Measurements from ENCODE around the gene DUSP15. TPM values are rescaled to one million over a fixed set of nuclear protein-coding genes. Genes with fewer than 3 reads are reported as not detected.

The DUSP15 gene
- total RNA-seq, 1 donor from 2014 or later = 8.4 TPM

DNA sequence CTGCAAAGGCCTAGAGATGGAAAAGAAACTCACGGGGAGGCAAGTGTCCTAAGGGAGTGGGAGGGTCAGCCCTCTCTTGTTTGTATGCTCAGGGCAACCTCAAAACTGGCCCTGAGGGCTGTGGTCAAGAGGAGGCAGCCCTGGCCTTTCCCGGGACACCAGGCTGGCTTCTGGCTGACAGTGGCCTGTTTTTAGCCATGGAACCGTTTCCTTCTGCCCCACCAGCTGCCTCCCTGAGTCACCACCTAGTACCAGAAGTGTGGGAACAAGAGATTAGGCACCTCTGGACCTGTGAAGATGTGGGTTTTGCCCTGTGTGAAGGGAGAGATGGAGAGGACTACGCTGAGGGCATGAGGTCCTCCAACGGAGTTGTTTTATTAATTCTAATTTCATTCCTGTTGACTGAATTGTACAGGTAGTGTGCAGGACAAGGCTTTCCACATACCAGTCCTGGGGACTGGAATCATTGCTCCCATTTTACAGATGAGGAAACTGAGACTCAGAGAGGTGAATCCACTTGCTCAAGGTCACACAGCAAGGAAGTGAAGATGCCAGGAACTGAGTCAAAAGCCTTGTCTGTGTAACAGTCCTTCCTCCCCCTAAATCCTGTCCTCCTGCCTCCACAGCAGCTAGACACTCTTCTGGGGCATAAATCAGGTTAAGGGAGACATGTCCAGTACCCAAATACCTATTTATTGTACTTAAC is 30.4 kb downstream of the DUSP15 start:
- peaks cover 34% of the 10 kb centered on the region for H3K4me1 Mint-ChIP-seq
- H3K27ac Mint-ChIP-seq = no peak overlapping the region
- no peak for DNase-seq (ENCODE audit: low spot score in 2 of 2, unreplicated experiment in 2 of 2)
- no peak overlapping the region for H3K4me3 Mint-ChIP-seq
- H3K36me3 Mint-ChIP-seq = no peaks in the 10 kb centered on the region
- H3K9me3 Mint-ChIP-seq = no peaks in the 10 kb centered on the region
- no peaks in the 10 kb centered on the region for H3K27me3 Mint-ChIP-seq (ENCODE audit: low read depth)
- TF ChIP-seq, protein P1, sequence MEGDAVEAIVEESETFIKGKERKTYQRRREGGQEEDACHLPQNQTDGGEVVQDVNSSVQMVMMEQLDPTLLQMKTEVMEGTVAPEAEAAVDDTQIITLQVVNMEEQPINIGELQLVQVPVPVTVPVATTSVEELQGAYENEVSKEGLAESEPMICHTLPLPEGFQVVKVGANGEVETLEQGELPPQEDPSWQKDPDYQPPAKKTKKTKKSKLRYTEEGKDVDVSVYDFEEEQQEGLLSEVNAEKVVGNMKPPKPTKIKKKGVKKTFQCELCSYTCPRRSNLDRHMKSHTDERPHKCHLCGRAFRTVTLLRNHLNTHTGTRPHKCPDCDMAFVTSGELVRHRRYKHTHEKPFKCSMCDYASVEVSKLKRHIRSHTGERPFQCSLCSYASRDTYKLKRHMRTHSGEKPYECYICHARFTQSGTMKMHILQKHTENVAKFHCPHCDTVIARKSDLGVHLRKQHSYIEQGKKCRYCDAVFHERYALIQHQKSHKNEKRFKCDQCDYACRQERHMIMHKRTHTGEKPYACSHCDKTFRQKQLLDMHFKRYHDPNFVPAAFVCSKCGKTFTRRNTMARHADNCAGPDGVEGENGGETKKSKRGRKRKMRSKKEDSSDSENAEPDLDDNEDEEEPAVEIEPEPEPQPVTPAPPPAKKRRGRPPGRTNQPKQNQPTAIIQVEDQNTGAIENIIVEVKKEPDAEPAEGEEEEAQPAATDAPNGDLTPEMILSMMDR (IDR thresholded peaks at IDR 0.05; ENCODE audit: unreplicated experiment) = no peak

DNA sequence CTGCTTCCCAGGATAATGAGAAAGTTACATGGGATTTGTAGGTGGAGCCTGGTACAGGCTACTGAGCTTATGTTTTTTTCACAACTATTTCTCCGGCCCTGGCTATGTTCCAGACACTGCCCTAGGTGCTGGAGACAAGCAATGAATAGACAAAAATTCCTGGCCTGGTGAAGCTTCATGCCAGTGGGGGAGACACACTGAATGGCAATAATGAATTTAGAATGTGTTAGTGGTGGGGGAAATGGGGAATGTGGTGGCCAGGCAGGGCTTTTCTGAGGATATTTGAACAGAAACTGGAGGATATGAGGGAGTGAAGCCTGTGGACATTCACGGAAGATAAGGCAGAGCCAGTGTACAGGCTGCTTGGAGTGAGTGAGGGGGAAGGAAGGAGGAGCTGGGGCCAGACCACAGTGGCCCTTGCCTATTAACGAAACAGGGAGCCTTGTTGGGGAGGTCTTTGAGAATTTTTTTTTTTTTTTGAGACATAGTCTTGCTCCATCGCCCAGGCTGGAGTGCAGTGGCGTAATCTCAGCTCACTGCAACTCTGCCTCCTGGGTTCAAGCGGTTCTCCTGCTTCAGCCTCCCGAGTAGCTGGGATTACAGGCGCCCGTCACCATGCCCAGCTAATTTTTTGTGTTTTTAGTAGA is 31.6 kb downstream of the DUSP15 start:
- H3K4me3 Mint-ChIP-seq = no peak overlapping the region
- DNase-seq (ENCODE audit: low spot score in 2 of 2, unreplicated experiment in 2 of 2) = no peak
- no peaks in the 10 kb centered on the region for H3K27me3 Mint-ChIP-seq (ENCODE audit: low read depth)
- no peak overlapping the region for H3K27ac Mint-ChIP-seq
- H3K9me3 Mint-ChIP-seq = no peaks in the 10 kb centered on the region
- H3K4me1 Mint-ChIP-seq = peaks cover 26% of the 10 kb centered on the region
- no peaks in the 10 kb centered on the region for H3K36me3 Mint-ChIP-seq
- TF ChIP-seq, protein P1 (IDR thresholded peaks at IDR 0.05; ENCODE audit: unreplicated experiment) = no peak

DNA sequence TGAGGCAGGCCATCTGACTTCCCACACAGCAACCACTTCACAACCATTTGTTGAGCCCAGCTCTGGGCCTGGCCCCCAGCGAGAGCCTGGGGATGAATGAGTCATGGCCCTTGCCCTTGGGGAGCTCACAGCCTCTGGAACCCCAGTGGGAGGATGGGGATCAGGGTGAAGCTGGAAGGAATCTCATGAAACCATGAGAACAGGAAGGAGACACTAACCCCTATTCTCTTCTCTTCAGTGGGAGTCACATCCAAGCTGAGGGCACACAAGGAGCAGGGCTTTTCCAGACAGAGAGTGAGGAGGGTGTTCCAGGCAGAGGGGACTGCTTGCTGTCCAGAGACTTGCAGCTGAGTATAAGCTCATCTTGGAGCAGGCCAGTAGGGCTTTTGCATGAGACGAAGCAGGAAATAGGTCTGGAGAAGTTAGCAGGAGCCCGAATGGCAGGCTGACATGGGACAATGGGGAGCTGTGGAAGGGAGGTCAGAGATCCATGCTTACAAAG is 32.4 kb downstream of the DUSP15 start:
- Mint-ChIP-seq H3K27ac (no peak overlapping the region), H3K4me1 (peaks cover 24% of the 10 kb centered on the region), H3K9me3 (no peaks in the 10 kb centered on the region), H3K36me3 (no peaks in the 10 kb centered on the region), H3K27me3 (ENCODE audit: low read depth) (no peaks in the 10 kb centered on the region), H3K4me3 (no peak overlapping the region)
- no peak for DNase-seq (ENCODE audit: low spot score in 2 of 2, unreplicated experiment in 2 of 2)
- TF ChIP-seq, protein P1 (IDR thresholded peaks at IDR 0.05; ENCODE audit: unreplicated experiment) = no peak

GRCh38 chr20:31836853-31837608 is 33.3 kb downstream of the DUSP15 start:
- peak overlapping the region; percentile 50 for H3K27ac Mint-ChIP-seq
- DNase-seq (ENCODE audit: low spot score in 2 of 2, unreplicated experiment in 2 of 2) = no peak

More at GRCh38 chr20:31836853-31837608, 33.3 kb downstream of the DUSP15 start:
- H3K27me3 Mint-ChIP-seq (ENCODE audit: low read depth) = no peaks in the 10 kb centered on the region
- H3K9me3 Mint-ChIP-seq = no peaks in the 10 kb centered on the region
- no peaks in the 10 kb centered on the region for H3K36me3 Mint-ChIP-seq
- no peak overlapping the region for H3K4me3 Mint-ChIP-seq
- peaks cover 16% of the 10 kb centered on the region for H3K4me1 Mint-ChIP-seq
- TF ChIP-seq, protein P1 (IDR thresholded peaks at IDR 0.05; ENCODE audit: unreplicated experiment) = no peak

Data from mesothelial cell of epicardium (in vitro differentiated cells).